Neural progenitor cell (in vitro differentiated cells): Measurements from ENCODE around the gene GMDS. TPM values are rescaled to one million over a fixed set of nuclear protein-coding genes. Genes with fewer than 3 reads are reported as not detected.

Experiments
- DNase-seq: peaks from one replicate; pipeline ENCODE4 v3.0.0-alpha.2; 2016; ENCODE audit warnings: low spot score
- H2AFZ ChIP-seq: fragments of 200-600 bp; sonication (generic); replicated peaks from 2 replicates; pipeline ENCODE4 v1.6.1; 2016; ENCODE audit warnings: antibody characterized with exemption
- H3F3A ChIP-seq: fragments of 200-600 bp; sonication (generic); 2 replicates; pipeline ENCODE4 v1.6.1; 2016; ENCODE audit warnings: antibody characterized with exemption, low read depth
- H3K27ac ChIP-seq: fragments of 200-600 bp; sonication (generic); 2 replicates; pipeline ENCODE4 v1.5.1; 2016; ENCODE audit warnings: mild to moderate bottlenecking
- H3K27me3 ChIP-seq: fragments of 200-600 bp; sonication (generic); 2 replicates; pipeline ENCODE4 v1.6.1; 2016; ENCODE audit warnings: mild to moderate bottlenecking, moderate library complexity
- H3K36me3 ChIP-seq: fragments of 200-600 bp; sonication (generic); 2 replicates; pipeline ENCODE4 v1.5.1; 2016
- H3K4me1 ChIP-seq: fragments of 200-600 bp; sonication (generic); 2 replicates; pipeline ENCODE4 v1.6.1; 2016; ENCODE audit warnings: mixed run types
- H3K4me2 ChIP-seq: fragments of 200-600 bp; sonication (generic); 2 replicates; pipeline ENCODE4 v1.6.1; 2016
- H3K4me3 ChIP-seq: fragments of 200-600 bp; sonication (generic); 2 replicates; pipeline ENCODE4 v1.5.1; 2016
- H3K79me2 ChIP-seq: fragments of 200-600 bp; sonication (generic); 2 replicates; pipeline ENCODE4 v1.6.1; 2016; ENCODE audit warnings: low read depth
- H3K9ac ChIP-seq: fragments of 200-600 bp; sonication (generic); 2 replicates; pipeline ENCODE4 v1.6.1; 2016
- H3K9me3 ChIP-seq: fragments of 200-600 bp; sonication (generic); 2 replicates; pipeline ENCODE4 v1.5.1; 2016; ENCODE audit warnings: low read depth
- H4K20me1 ChIP-seq: fragments of 200-600 bp; sonication (generic); 2 replicates; pipeline ENCODE4 v1.6.1; 2016; ENCODE audit warnings: low read depth
- H3K27ac Mint-ChIP-seq: 3 replicates; pipeline ENCODE4 v1.8.0; 2021; ENCODE audit warnings: mixed read lengths
- H3K27me3 Mint-ChIP-seq: 2 replicates; pipeline ENCODE4 v1.8.0; 2022; ENCODE audit warnings: low read depth, mild to moderate bottlenecking, inconsistent platforms, moderate library complexity, mixed read lengths; ENCODE audit not compliant: insufficient read depth
- H3K36me3 Mint-ChIP-seq: 3 replicates; pipeline ENCODE4 v1.8.0; 2021; ENCODE audit warnings: mixed read lengths
- H3K4me1 Mint-ChIP-seq: 3 replicates; pipeline ENCODE4 v1.8.0; 2021; ENCODE audit warnings: mixed read lengths
- H3K4me3 Mint-ChIP-seq: 3 replicates; pipeline ENCODE4 v1.8.0; 2021; ENCODE audit warnings: mild to moderate bottlenecking, moderate library complexity, mixed read lengths
- H3K9me3 Mint-ChIP-seq: 3 replicates; pipeline ENCODE4 v1.8.0; 2020; ENCODE audit warnings: mixed read lengths
- CTCF ChIP-seq: fragments of 200-600 bp; sonication (generic); IDR thresholded peaks from 2 replicates; pipeline ENCODE4 v1.5.1; 2017; ENCODE audit warnings: antibody characterized with exemption, mild to moderate bottlenecking
- EZH2 ChIP-seq: fragments of 200-600 bp; sonication (generic); IDR thresholded peaks from 2 replicates; pipeline ENCODE4 v1.6.1; 2017; ENCODE audit warnings: antibody characterized with exemption, mild to moderate bottlenecking, moderate library complexity
- EZH2phosphoT487 ChIP-seq: fragments of 200-600 bp; sonication (generic); IDR thresholded peaks from 2 replicates; pipeline ENCODE4 v1.6.1; 2017; ENCODE audit warnings: antibody characterized with exemption
- total RNA-seq: library from RNA; depleted of rRNA; stranded (reverse); fragments of >200 nt; gene quantifications from 2 replicates; pipeline ENCODE4 v1.2.3, GENCODE V29; 2015; ENCODE audit warnings: low replicate concordance

The GMDS gene
- total RNA-seq, 1 donor from 2014 or later = 22.6 TPM

- Histone ChIP-seq H4K20me1 (no peaks in the 10 kb centered on the region), H3K4me2 (no peak overlapping the region), H3K4me1 (no peaks in the 10 kb centered on the region), H3K27me3 (no peaks in the 10 kb centered on the region), H3K36me3 (no peaks in the 10 kb centered on the region), H3F3A (no peaks in the 10 kb centered on the region), H3K9me3 (no peaks in the 10 kb centered on the region), H2AFZ (no peak overlapping the region), H3K79me2 (no peaks in the 10 kb centered on the region), H3K9ac (no peak overlapping the region), H3K4me3 (no peak overlapping the region), H3K27ac (no peak overlapping the region)
- DNase-seq = no peak
- H3K27me3 Mint-ChIP-seq = no peaks in the 10 kb centered on the region
- H3K9me3 Mint-ChIP-seq = no peaks in the 10 kb centered on the region
- H3K4me3 Mint-ChIP-seq = no peak overlapping the region
- no peaks in the 10 kb centered on the region for H3K36me3 Mint-ChIP-seq
- TF ChIP-seq EZH2 (no peak), CTCF (no peak), EZH2phosphoT487 (no peak)
- H3K27ac Mint-ChIP-seq = no peak overlapping the region
- peaks cover 5% of the 10 kb centered on the region for H3K4me1 Mint-ChIP-seq
Measured at GRCh38 chr6:1795910-1796309, 449.5 kb downstream of the GMDS start.

GRCh38 chr6:1792989-1793388 is 452.4 kb downstream of the GMDS start:
- no peak overlapping the region for H2AFZ ChIP-seq
- no peaks in the 10 kb centered on the region for H3K9me3 Mint-ChIP-seq
- H3K4me3 ChIP-seq = no peak overlapping the region
- peaks cover 5% of the 10 kb centered on the region for H3K4me1 Mint-ChIP-seq
- H3K27ac ChIP-seq = no peak overlapping the region
- no peaks in the 10 kb centered on the region for H3K27me3 Mint-ChIP-seq
- no peaks in the 10 kb centered on the region for H4K20me1 ChIP-seq
- no peak overlapping the region for H3K4me3 Mint-ChIP-seq
- H3K27me3 ChIP-seq = no peaks in the 10 kb centered on the region
- no peaks in the 10 kb centered on the region for H3F3A ChIP-seq
- H3K27ac Mint-ChIP-seq = no peak overlapping the region
- H3K4me2 ChIP-seq = no peak overlapping the region
- H3K4me1 ChIP-seq = no peaks in the 10 kb centered on the region
- H3K36me3 ChIP-seq = no peaks in the 10 kb centered on the region
- H3K9ac ChIP-seq = no peak overlapping the region
- no peaks in the 10 kb centered on the region for H3K79me2 ChIP-seq
- no peaks in the 10 kb centered on the region for H3K36me3 Mint-ChIP-seq
- DNase-seq = peak; percentile 42
- no peaks in the 10 kb centered on the region for H3K9me3 ChIP-seq
- TF ChIP-seq EZH2 (no peak), CTCF (peak; percentile 70)

- DNase-seq = no peak
- TF ChIP-seq CTCF (no peak), EZH2phosphoT487 (no peak), EZH2 (no peak)
- H3K27me3 Mint-ChIP-seq = no peaks in the 10 kb centered on the region
Measured at GRCh38 chr6:1790684-1791083, 454.7 kb downstream of the GMDS start.

More at GRCh38 chr6:1790684-1791083, 454.7 kb downstream of the GMDS start:
- Histone ChIP-seq H2AFZ (no peak overlapping the region), H3K4me2 (no peak overlapping the region), H3K4me3 (no peak overlapping the region), H3K9ac (no peak overlapping the region), H3K27me3 (no peaks in the 10 kb centered on the region), H3K9me3 (no peaks in the 10 kb centered on the region), H3K79me2 (no peaks in the 10 kb centered on the region), H3K4me1 (no peaks in the 10 kb centered on the region), H4K20me1 (no peaks in the 10 kb centered on the region), H3K36me3 (no peaks in the 10 kb centered on the region), H3K27ac (no peak overlapping the region), H3F3A (no peaks in the 10 kb centered on the region)
- H3K36me3 Mint-ChIP-seq = no peaks in the 10 kb centered on the region
- H3K9me3 Mint-ChIP-seq = no peaks in the 10 kb centered on the region
- no peak overlapping the region for H3K27ac Mint-ChIP-seq
- H3K4me3 Mint-ChIP-seq = no peak overlapping the region
- no peaks in the 10 kb centered on the region for H3K4me1 Mint-ChIP-seq
